HCT116 (cell line): ENCODE data around the gene ADPGK.

Experiments used
- CTCF ChIP-seq, 3 experiments: fragments of 200-600 bp in 1 of 3; sonication (generic) in 1 of 3; IDR thresholded peaks in 2 of 3; conservative IDR thresholded peaks in 1 of 3; 2 replicates each; pipeline ENCODE4 v1.5.1; 2012 to 2017; ENCODE audit warnings: low read depth in 2 of 3, low read length in 2 of 3, antibody characterized with exemption in 1 of 3, borderline replicate concordance in 1 of 3, control low read depth in 1 of 3, mild to moderate bottlenecking in 1 of 3, mixed read lengths in 1 of 3, mixed run types in 1 of 3, moderate library complexity in 1 of 3; ENCODE audit not compliant: insufficient read depth in 1 of 3
- MAX ChIP-seq: IDR thresholded peaks from 2 replicates; pipeline ENCODE4 v1.6.1; 2012
- POLR2AphosphoS5 ChIP-seq: IDR thresholded peaks from 2 replicates; pipeline ENCODE4 v1.6.1; 2011; ENCODE audit warnings: mild to moderate bottlenecking, low read depth, low read length, moderate library complexity
- SRF ChIP-seq: IDR thresholded peaks from 2 replicates; pipeline ENCODE4 v1.6.1; 2012; ENCODE audit warnings: low read depth
- ZNF274 ChIP-seq: fragments of 200-500 bp; sonication (Bioruptor generic); IDR thresholded peaks from 2 replicates; pipeline ENCODE4 v1.6.1; 2014; ENCODE audit warnings: mild to moderate bottlenecking, low read depth, low read length, inconsistent platforms

GRCh38 chr15:72786242-72786641 is 2.7 kb upstream of the ADPGK start:
- no peak for TF ChIP-seq MAX
- no peak for TF ChIP-seq CTCF (IDR thresholded peaks at IDR 0.05 in 2 of 3, conservative IDR thresholded peaks at IDR 0.05 in 1 of 3; ENCODE audit: borderline replicate concordance in 1 of 3, insufficient read depth in 1 of 3, low read depth in 2 of 3, low read length in 2 of 3)
- no peak for TF ChIP-seq SRF
- TF ChIP-seq ZNF274 = no peak
- TF ChIP-seq POLR2AphosphoS5 = no peak
